A549 (cell line): ENCODE results near the gene POLR3A. TPM values are rescaled to one million over a fixed set of nuclear protein-coding genes. Genes with fewer than 3 reads are reported as not detected.

Source experiments
- ATAC-seq, 2 experiments: fragments of 200-7000 bp in 1 of 2; fragments of >200 bp in 1 of 2; cut with Nextera tagmentation in 1 of 2; cut with Tn5 transposase in 1 of 2; 3 replicates each; pipeline versions ENCODE4 v1.8.0 to v1.9.1; 2018 to 2020; ENCODE audit warnings: mild to moderate bottlenecking in 1 of 2, moderate library complexity in 1 of 2
- CTCF ChIA-PET: fragments of 300-600 bp; sonication (Branson Sonifier 250); formaldehyde crosslinking; extraction: SDS; loops from one replicate; lab custom pipeline; 2021; ENCODE audit warnings: antibody characterized with exemption, inconsistent platforms; lab: Yijun Ruan, JAX
- POLR2A ChIA-PET: fragments of 350-600 bp; formaldehyde crosslinking; extraction: SDS; loops from one replicate; lab custom pipeline; 2021; ENCODE audit warnings: antibody characterized with exemption, inconsistent platforms; lab: Yijun Ruan, JAX
- DNase-seq, 2 experiments: peaks; one replicate each; pipeline versions ENCODE4 v3.0.0 to v3.0.0-alpha.2; 2011 to 2016; ENCODE audit warnings: low read depth in 1 of 2, low spot score in 1 of 2
- FAIRE-seq: peaks from 2 replicates; lab custom pipeline; 2011; peaks lifted over from hg19 to GRCh38; lab: Jason Lieb, UNC
- H3K27ac ChIP-seq, 2 experiments: fragments of >200 bp; sonication (Bioruptor Twin); formaldehyde crosslinking; 3 replicates each; pipeline ENCODE4 v1.5.1; 2016 to 2017
- H3K4me1 ChIP-seq: fragments of >200 bp; sonication (Bioruptor Twin); formaldehyde crosslinking; 3 replicates; pipeline ENCODE4 v1.6.1; 2016
- H3K4me2 ChIP-seq: fragments of >200 bp; sonication (Bioruptor Twin); formaldehyde crosslinking; 3 replicates; pipeline ENCODE4 v1.6.1; 2016
- H3K4me3 ChIP-seq: fragments of >200 bp; sonication (Bioruptor Twin); formaldehyde crosslinking; 3 replicates; pipeline ENCODE4 v1.5.1; 2016
- H3K9me3 ChIP-seq: fragments of >200 bp; sonication (Bioruptor Twin); formaldehyde crosslinking; 3 replicates; pipeline ENCODE4 v1.6.1; 2016
- CBX2 ChIP-seq: fragments of 200-600 bp; sonication (generic); IDR thresholded peaks from 2 replicates; pipeline ENCODE4 v1.6.1; 2016; ENCODE audit warnings: low read depth, mild to moderate bottlenecking, borderline replicate concordance
- CBX8 ChIP-seq: fragments of 200-600 bp; sonication (generic); IDR thresholded peaks from 2 replicates; pipeline ENCODE4 v1.6.1; 2016
- CHD2 ChIP-seq: fragments of 150-350 bp; IDR thresholded peaks from 2 replicates; pipeline ENCODE4 v1.6.1; 2014; ENCODE audit warnings: low read length; ENCODE audit not compliant: partially characterized antibody
- EHMT2 ChIP-seq: fragments of 200-600 bp; sonication (generic); IDR thresholded peaks from 2 replicates; pipeline ENCODE4 v1.6.1; 2016; ENCODE audit warnings: antibody characterized with exemption, low read depth, mild to moderate bottlenecking, moderate library complexity
- EP300 ChIP-seq, 2 experiments: fragments of >200 bp; sonication (Bioruptor Twin); formaldehyde crosslinking; IDR thresholded peaks; 2 replicates in 1 of 2; 3 replicates in 1 of 2; pipeline ENCODE4 v1.6.1; 2016 to 2017
- FOSL2 ChIP-seq, 2 experiments: fragments of 450-650 bp in 1 of 2; fragments of >200 bp in 1 of 2; sonication (Bioruptor Twin) in 1 of 2; formaldehyde crosslinking; IDR thresholded peaks; 2 replicates each; pipeline versions ENCODE4 v1.5.0 to v1.6.1; 2016 to 2020; ENCODE audit warnings: mild to moderate bottlenecking in 1 of 2, moderate library complexity in 1 of 2
- GATA3 ChIP-seq: IDR thresholded peaks from 2 replicates; pipeline ENCODE4 v1.6.1; 2012; ENCODE audit warnings: borderline replicate concordance
- HEYL ChIP-seq: fragments of 250-450 bp; sonication (Bioruptor Pico); IDR thresholded peaks from 2 replicates; pipeline ENCODE4 v1.8.0; 2021; ENCODE audit warnings: mild to moderate bottlenecking, moderate library complexity
- HOXA7 ChIP-seq: fragments of 250-450 bp; sonication (Bioruptor Pico); IDR thresholded peaks from 2 replicates; pipeline ENCODE4 v1.5.0; 2020; ENCODE audit warnings: mild to moderate bottlenecking, moderate library complexity
- HOXB5 ChIP-seq: fragments of 250-450 bp; sonication (Bioruptor Pico); IDR thresholded peaks from 2 replicates; pipeline ENCODE4 v1.5.0; 2020; ENCODE audit warnings: mild to moderate bottlenecking, moderate library complexity
- JUN ChIP-seq, 2 experiments: fragments of >200 bp; sonication (Bioruptor Twin); formaldehyde crosslinking; IDR thresholded peaks; 2 replicates in 1 of 2; 3 replicates in 1 of 2; pipeline ENCODE4 v1.6.1; 2016 to 2017
- JUNB ChIP-seq: fragments of >200 bp; sonication (Bioruptor Twin); formaldehyde crosslinking; IDR thresholded peaks from 2 replicates; pipeline ENCODE4 v1.6.1; 2016
- MAZ ChIP-seq: fragments of 150-350 bp; IDR thresholded peaks from 2 replicates; pipeline ENCODE4 v1.6.1; 2014; ENCODE audit warnings: antibody characterized with exemption, low read depth, low read length, borderline replicate concordance
- POLR2A ChIP-seq: IDR thresholded peaks from 2 replicates; pipeline ENCODE4 v1.6.1; 2012; ENCODE audit warnings: mild to moderate bottlenecking, low read length
- RARB ChIP-seq: fragments of 250-450 bp; sonication (Bioruptor Pico); IDR thresholded peaks from 2 replicates; pipeline ENCODE4 v1.8.0; 2021; ENCODE audit warnings: mild to moderate bottlenecking, moderate library complexity
- RCOR1 ChIP-seq: fragments of 150-350 bp; IDR thresholded peaks from 2 replicates; pipeline ENCODE4 v1.6.1; 2014; ENCODE audit warnings: antibody characterized with exemption, low read length, low read depth
- SMC3 ChIP-seq: fragments of >200 bp; sonication (Bioruptor Twin); formaldehyde crosslinking; IDR thresholded peaks from 3 replicates; pipeline ENCODE4 v1.6.1; 2018; ENCODE audit warnings: inconsistent platforms
- TFCP2L1 ChIP-seq: fragments of 250-450 bp; sonication (Bioruptor Pico); IDR thresholded peaks from 2 replicates; pipeline ENCODE4 v1.5.0; 2021; ENCODE audit warnings: mild to moderate bottlenecking
- TP53 ChIP-seq: fragments of 250-450 bp; sonication (Bioruptor Pico); IDR thresholded peaks from 2 replicates; pipeline ENCODE4 v1.5.0; 2021; ENCODE audit warnings: mild to moderate bottlenecking, moderate library complexity
- WGBS: methylation state at CpG from one replicate; pipeline ENCODE4 v1.1.6; 2017; ENCODE audit errors: missing lambda C conversion rate; 5-methylcytosine and 5-hydroxymethylcytosine counted together
- polyA plus RNA-seq, 4 experiments: library from polyadenylated mRNA; depleted of rRNA in 3 of 4; stranded (reverse); fragments of >200 nt; fragmentation: RNase III in 1 of 4; extraction: RNeasy Plus Mini Kit Qiagen cat#74134 plus additional on column Dnase treatment in 1 of 4; gene quantifications; 2 replicates in 3 of 4; 3 replicates in 1 of 4; pipeline ENCODE4 v1.2.3, GENCODE V29; 2011 to 2017
- TF ChIP-seq, protein P1 (sequence below): fragments of 200-600 bp; sonication (generic); IDR thresholded peaks from 2 replicates; pipeline ENCODE4 v1.6.1; 2016; ENCODE audit warnings: antibody characterized with exemption, mild to moderate bottlenecking, moderate library complexity
- TF ChIP-seq, protein P2 (sequence below): fragments of >200 bp; sonication (Bioruptor Twin); formaldehyde crosslinking; IDR thresholded peaks from 2 replicates; pipeline ENCODE4 v1.6.1; 2016
- TF ChIP-seq, protein P3 (sequence below): fragments of >200 bp; sonication (Bioruptor Twin); formaldehyde crosslinking; IDR thresholded peaks from 3 replicates; pipeline ENCODE4 v1.5.1; 2016
- TF ChIP-seq, protein P4 (sequence below): fragments of 250-450 bp; sonication (Bioruptor Pico); IDR thresholded peaks from 2 replicates; pipeline ENCODE4 v1.5.0; 2021; ENCODE audit warnings: mild to moderate bottlenecking, moderate library complexity, borderline replicate concordance
- TF ChIP-seq, protein P5 (sequence below): IDR thresholded peaks from 2 replicates; pipeline ENCODE4 v1.6.1; 2012
- TF ChIP-seq, protein P6 (sequence below): fragments of 450-650 bp; IDR thresholded peaks from 2 replicates; pipeline ENCODE4 v1.6.1; 2014; ENCODE audit warnings: antibody characterized with exemption

Gene POLR3A
- polyA plus RNA-seq, 2 of the 4 experiments (the other 2 are of a cell fraction): 10.9 to 17.7 TPM

DNA sequence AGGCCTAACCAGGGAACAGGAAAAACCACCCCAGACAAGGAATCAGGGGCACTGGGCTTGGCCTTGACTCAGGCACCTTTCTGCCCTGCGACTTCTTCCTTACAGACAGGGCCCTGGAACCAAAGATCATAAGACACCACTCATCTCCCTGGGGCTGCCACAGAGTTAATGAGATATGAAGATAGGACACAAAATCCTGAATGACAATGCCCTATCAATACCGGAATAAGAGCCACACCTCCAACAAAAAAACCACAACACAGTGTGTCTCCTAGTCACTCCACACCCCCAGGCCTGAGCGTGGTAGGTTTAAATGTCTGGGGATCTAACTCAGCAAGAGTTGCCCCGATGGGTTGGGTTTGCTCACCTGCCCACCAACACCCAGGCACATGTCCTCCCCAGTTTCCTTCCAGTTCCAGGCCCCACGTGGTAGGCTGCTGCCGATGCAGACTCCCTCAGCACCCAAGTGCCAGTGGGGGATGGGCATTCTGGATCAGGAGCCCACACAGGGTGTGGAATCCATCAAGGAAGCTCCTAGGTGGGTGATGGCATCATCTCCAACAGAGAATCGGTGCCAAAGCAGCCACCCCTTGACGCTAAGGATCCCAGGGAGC, 106.6 kb downstream of the POLR3A start:
- peak overlapping the region in 1 of 2 experiments; percentile 7; a peak in 1 of 6 replicates for H3K27ac ChIP-seq
- 81% methylated on average over 8 of the region's 8 CpGs for WGBS
- TF ChIP-seq CHD2 (no peak), HOXB5 (CRISPR knock-in tag) (no peak), HOXA7 (CRISPR knock-in tag) (no peak), EHMT2 (no peak), SMC3 (no peak), TFCP2L1 (CRISPR knock-in tag) (no peak), GATA3 (no peak), JUN (IDR thresholded peaks at IDR 0.05) (no peak), EP300 (IDR thresholded peaks at IDR 0.05) (no peak), POLR2A (no peak), RCOR1 (no peak), HEYL (CRISPR knock-in tag) (no peak), TP53 (CRISPR knock-in tag) (no peak), FOSL2 (IDR thresholded peaks at IDR 0.05) (no peak), FOSL2 (CRISPR knock-in tag; IDR thresholded peaks at IDR 0.05) (no peak), CBX8 (no peak)
- TF ChIP-seq, protein P1, sequence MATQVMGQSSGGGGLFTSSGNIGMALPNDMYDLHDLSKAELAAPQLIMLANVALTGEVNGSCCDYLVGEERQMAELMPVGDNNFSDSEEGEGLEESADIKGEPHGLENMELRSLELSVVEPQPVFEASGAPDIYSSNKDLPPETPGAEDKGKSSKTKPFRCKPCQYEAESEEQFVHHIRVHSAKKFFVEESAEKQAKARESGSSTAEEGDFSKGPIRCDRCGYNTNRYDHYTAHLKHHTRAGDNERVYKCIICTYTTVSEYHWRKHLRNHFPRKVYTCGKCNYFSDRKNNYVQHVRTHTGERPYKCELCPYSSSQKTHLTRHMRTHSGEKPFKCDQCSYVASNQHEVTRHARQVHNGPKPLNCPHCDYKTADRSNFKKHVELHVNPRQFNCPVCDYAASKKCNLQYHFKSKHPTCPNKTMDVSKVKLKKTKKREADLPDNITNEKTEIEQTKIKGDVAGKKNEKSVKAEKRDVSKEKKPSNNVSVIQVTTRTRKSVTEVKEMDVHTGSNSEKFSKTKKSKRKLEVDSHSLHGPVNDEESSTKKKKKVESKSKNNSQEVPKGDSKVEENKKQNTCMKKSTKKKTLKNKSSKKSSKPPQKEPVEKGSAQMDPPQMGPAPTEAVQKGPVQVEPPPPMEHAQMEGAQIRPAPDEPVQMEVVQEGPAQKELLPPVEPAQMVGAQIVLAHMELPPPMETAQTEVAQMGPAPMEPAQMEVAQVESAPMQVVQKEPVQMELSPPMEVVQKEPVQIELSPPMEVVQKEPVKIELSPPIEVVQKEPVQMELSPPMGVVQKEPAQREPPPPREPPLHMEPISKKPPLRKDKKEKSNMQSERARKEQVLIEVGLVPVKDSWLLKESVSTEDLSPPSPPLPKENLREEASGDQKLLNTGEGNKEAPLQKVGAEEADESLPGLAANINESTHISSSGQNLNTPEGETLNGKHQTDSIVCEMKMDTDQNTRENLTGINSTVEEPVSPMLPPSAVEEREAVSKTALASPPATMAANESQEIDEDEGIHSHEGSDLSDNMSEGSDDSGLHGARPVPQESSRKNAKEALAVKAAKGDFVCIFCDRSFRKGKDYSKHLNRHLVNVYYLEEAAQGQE: no peak
- TF ChIP-seq, protein P2, sequence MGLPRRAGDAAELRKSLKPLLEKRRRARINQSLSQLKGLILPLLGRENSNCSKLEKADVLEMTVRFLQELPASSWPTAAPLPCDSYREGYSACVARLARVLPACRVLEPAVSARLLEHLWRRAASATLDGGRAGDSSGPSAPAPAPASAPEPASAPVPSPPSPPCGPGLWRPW: no peak
- TF ChIP-seq, protein P3, sequence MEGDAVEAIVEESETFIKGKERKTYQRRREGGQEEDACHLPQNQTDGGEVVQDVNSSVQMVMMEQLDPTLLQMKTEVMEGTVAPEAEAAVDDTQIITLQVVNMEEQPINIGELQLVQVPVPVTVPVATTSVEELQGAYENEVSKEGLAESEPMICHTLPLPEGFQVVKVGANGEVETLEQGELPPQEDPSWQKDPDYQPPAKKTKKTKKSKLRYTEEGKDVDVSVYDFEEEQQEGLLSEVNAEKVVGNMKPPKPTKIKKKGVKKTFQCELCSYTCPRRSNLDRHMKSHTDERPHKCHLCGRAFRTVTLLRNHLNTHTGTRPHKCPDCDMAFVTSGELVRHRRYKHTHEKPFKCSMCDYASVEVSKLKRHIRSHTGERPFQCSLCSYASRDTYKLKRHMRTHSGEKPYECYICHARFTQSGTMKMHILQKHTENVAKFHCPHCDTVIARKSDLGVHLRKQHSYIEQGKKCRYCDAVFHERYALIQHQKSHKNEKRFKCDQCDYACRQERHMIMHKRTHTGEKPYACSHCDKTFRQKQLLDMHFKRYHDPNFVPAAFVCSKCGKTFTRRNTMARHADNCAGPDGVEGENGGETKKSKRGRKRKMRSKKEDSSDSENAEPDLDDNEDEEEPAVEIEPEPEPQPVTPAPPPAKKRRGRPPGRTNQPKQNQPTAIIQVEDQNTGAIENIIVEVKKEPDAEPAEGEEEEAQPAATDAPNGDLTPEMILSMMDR: no peak
- TF ChIP-seq, all 56 proteins: peak for 0
- ChIA-PET CTCF (interaction anchor here (0.8 to 3.9 kb wide), 3 partner anchors 10 to 19 kb away, joined by 3 to 16 read pairs (median 3); no protein-coding TSS in a partner anchor), POLR2A (interaction anchor here (0.7 kb wide), 1 partner anchor 97 kb away, joined by 3 read pairs; no protein-coding TSS in a partner anchor)
- FAIRE-seq (no peak), ATAC-seq (no peak), DNase-seq (no peak)
- Histone ChIP-seq H3K4me1 (peaks cover 62% of the 10 kb centered on the region), H3K9me3 (no peaks in the 10 kb centered on the region), H3K4me2 (no peak overlapping the region), H3K4me3 (no peak overlapping the region)

DNA sequence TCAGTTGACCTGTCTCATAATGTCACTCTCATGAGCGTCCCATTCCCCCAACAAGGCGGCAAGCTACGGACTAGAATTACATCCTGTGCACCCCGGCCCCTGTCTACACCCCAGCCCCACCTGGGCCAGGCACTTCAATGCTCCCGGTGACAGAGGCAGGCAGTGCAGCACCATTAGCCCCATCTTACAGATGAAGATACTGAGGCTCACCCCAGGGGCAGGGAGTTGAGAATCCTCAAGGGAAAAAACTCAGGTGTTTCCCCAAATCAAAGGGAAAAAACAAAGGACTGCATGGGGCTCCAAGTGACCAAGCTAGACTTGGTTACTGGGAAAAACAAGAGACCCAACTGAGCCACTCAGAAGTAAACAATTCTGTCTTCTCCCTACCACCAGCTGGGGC, 107.3 kb downstream of the POLR3A start:
- ChIA-PET POLR2A (interaction anchor here (0.7 kb wide), 1 partner anchor 97 kb away, joined by 3 read pairs; no protein-coding TSS in a partner anchor), CTCF (interaction anchor here (0.8 to 3.9 kb wide), 2 partner anchors 9 to 15 kb away, joined by 3 to 16 read pairs; no protein-coding TSS in a partner anchor)
- 97% methylated on average over 5 of the region's 5 CpGs for WGBS
- H3K9me3 ChIP-seq: no peaks in the 10 kb centered on the region
- H3K4me2 ChIP-seq: no peak overlapping the region
- DNase-seq (no peak), ATAC-seq (no peak), FAIRE-seq (no peak)
- no peak overlapping the region for H3K4me3 ChIP-seq
- H3K4me1 ChIP-seq: peaks cover 57% of the 10 kb centered on the region
- no peak overlapping the region for H3K27ac ChIP-seq
- TF ChIP-seq, protein P4, sequence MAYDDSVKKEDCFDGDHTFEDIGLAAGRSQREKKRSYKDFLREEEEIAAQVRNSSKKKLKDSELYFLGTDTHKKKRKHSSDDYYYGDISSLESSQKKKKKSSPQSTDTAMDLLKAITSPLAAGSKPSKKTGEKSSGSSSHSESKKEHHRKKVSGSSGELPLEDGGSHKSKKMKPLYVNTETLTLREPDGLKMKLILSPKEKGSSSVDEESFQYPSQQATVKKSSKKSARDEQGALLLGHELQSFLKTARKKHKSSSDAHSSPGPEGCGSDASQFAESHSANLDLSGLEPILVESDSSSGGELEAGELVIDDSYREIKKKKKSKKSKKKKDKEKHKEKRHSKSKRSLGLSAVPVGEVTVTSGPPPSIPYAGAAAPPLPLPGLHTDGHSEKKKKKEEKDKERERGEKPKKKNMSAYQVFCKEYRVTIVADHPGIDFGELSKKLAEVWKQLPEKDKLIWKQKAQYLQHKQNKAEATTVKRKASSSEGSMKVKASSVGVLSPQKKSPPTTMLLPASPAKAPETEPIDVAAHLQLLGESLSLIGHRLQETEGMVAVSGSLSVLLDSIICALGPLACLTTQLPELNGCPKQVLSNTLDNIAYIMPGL: no peak
- no peak for TF ChIP-seq CBX2
- no peak for TF ChIP-seq EP300 (IDR thresholded peaks at IDR 0.05)
- TF ChIP-seq MAZ: no peak
- TF ChIP-seq, protein P5, sequence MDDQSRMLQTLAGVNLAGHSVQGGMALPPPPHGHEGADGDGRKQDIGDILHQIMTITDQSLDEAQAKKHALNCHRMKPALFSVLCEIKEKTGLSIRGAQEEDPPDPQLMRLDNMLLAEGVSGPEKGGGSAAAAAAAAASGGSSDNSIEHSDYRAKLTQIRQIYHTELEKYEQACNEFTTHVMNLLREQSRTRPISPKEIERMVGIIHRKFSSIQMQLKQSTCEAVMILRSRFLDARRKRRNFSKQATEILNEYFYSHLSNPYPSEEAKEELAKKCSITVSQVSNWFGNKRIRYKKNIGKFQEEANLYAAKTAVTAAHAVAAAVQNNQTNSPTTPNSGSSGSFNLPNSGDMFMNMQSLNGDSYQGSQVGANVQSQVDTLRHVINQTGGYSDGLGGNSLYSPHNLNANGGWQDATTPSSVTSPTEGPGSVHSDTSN: no peak
- TF ChIP-seq POLR2A: no peak
- no peak for TF ChIP-seq RARB (CRISPR knock-in tag)
- no peak for TF ChIP-seq JUNB
- TF ChIP-seq, protein P6, sequence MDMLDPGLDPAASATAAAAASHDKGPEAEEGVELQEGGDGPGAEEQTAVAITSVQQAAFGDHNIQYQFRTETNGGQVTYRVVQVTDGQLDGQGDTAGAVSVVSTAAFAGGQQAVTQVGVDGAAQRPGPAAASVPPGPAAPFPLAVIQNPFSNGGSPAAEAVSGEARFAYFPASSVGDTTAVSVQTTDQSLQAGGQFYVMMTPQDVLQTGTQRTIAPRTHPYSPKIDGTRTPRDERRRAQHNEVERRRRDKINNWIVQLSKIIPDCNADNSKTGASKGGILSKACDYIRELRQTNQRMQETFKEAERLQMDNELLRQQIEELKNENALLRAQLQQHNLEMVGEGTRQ: no peak
